ENCODE data around the gene GPLD1.
"Not testable (repeated sequence)": the region's sequence is repeated elsewhere in the genome, so short reads cannot be mapped to it uniquely, and the experiment has no call there.

The GPLD1 gene

GRCh38 chr6:24489470-24489869, at the start of gene GPLD1:
Gene GPLD1, minus strand, starts transcription at chr6:24489578. Its CDS starts 67 bp downstream, at chr6:24489511.
- DNase-seq: no peak

GRCh38 chr6:24537771-24538385, 48.5 kb upstream of the GPLD1 start:
- DNase-seq: no peak

- no peak for DNase-seq
Observed at GRCh38 chr6:24537082-24537699, 47.8 kb upstream of the GPLD1 start.

GRCh38 chr6:24536466-24536865, 47.1 kb upstream of the GPLD1 start:
- DNase-seq: no peak

GRCh38 chr6:24535210-24535609, 45.8 kb upstream of the GPLD1 start:
- no peak for DNase-seq

GRCh38 chr6:24534329-24534728, 45.0 kb upstream of the GPLD1 start:
- no peak for DNase-seq

GRCh38 chr6:24529985-24530384, 40.6 kb upstream of the GPLD1 start:
- DNase-seq: no peak

GRCh38 chr6:24524805-24525204, 35.4 kb upstream of the GPLD1 start:
- DNase-seq: peak; percentile 3

- DNase-seq: no peak
Observed at GRCh38 chr6:24524329-24524728, 35.0 kb upstream of the GPLD1 start.

- DNase-seq: peak; percentile 32
Observed at GRCh38 chr6:24522228-24523176, 33.1 kb upstream of the GPLD1 start.

- DNase-seq: peak; percentile 10
Observed at GRCh38 chr6:24520929-24521546, 31.7 kb upstream of the GPLD1 start.

GRCh38 chr6:24517659-24518543, 28.5 kb upstream of the GPLD1 start:
- DNase-seq: peak; percentile 6

- no peak for DNase-seq
Observed at GRCh38 chr6:24513602-24514001, 24.2 kb upstream of the GPLD1 start.

GRCh38 chr6:24511976-24512375, 22.6 kb upstream of the GPLD1 start:
- DNase-seq: not testable (repeated sequence)

GRCh38 chr6:24506814-24507520, 17.6 kb upstream of the GPLD1 start:
- DNase-seq: no peak

- no peak for DNase-seq
Observed at GRCh38 chr6:24504649-24505586, 15.5 kb upstream of the GPLD1 start.

GRCh38 chr6:24504287-24504648, 14.9 kb upstream of the GPLD1 start:
- DNase-seq: no peak

- DNase-seq: no peak
Observed at GRCh38 chr6:24501914-24502313, 12.5 kb upstream of the GPLD1 start.

GRCh38 chr6:24501374-24501773, 12.0 kb upstream of the GPLD1 start:
- DNase-seq: no peak

- no peak for DNase-seq
Observed at GRCh38 chr6:24500683-24501082, 11.3 kb upstream of the GPLD1 start.

All from NCI-H510A treated with DMSO at 0.1 percent for 48 hours (cell line).